ENCODE data around the gene LSAMP. TPM values are rescaled to one million over a fixed set of nuclear protein-coding genes. Genes with fewer than 3 reads are reported as not detected.

Gene LSAMP
- total RNA-seq, 1 experiment from 2014 or later: 0.90 TPM

DNA sequence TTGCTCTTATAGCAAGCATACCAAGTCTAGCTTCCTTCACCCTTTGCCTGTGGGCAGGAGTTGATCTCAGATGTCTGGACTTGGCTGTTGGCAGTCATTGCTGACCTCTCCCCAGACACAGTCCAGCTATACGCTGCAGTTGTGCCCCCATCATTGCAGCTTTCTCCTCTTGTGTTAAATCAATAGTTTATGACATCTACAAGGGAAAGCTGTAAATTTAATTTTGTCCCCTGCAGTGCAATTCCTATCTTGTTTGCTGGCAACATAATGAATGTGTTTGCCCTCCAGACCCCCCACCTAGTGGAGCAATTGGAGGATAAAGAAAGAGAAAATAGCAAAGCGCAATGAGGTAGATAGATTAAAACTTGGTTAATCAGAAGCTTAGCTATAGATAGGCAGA, 280.2 kb downstream of the LSAMP start:
- no peaks in the 10 kb centered on the region for H3K23me2 ChIP-seq (ENCODE audit: insufficient read length, low read depth, low read length, poor library complexity, severe bottlenecking)
- no peak overlapping the region for H3K4ac ChIP-seq (ENCODE audit: low read depth, low read length)
- no peak overlapping the region for H2AK5ac ChIP-seq (ENCODE audit: insufficient read length, low read length)
- no peak overlapping the region for H2BK5ac ChIP-seq (ENCODE audit: insufficient read length, low read length)
- H3K9me3 ChIP-seq (ENCODE audit: control insufficient read depth, low read depth, low read length): no peaks in the 10 kb centered on the region
- no peak overlapping the region for H2BK15ac ChIP-seq (ENCODE audit: low read depth, low read length)
- H3T11ph ChIP-seq (ENCODE audit: low read length): no peak overlapping the region
- no peaks in the 10 kb centered on the region for H3K79me1 ChIP-seq (ENCODE audit: insufficient read depth, low read depth, low read length, poor library complexity, severe bottlenecking)
- H3K14ac ChIP-seq (ENCODE audit: insufficient read depth, low read length): no peak overlapping the region
- no peak overlapping the region for H2BK12ac ChIP-seq (ENCODE audit: insufficient read length, low read depth, low read length)
- no peak for DNase-seq
- no peak overlapping the region for H3K23ac ChIP-seq (ENCODE audit: insufficient read length, low read depth, low read length)
- H2AFZ ChIP-seq (ENCODE audit: low read length): no peak overlapping the region
- H2BK20ac ChIP-seq (ENCODE audit: low read depth, low read length, poor library complexity, severe bottlenecking): no peak overlapping the region
- no peaks in the 10 kb centered on the region for H3K79me2 ChIP-seq (ENCODE audit: insufficient read depth, low read length)
- H3K27ac ChIP-seq (ENCODE audit: insufficient read length, low read depth, low read length): no peak overlapping the region
- H4K20me1 ChIP-seq (ENCODE audit: control insufficient read depth, insufficient read depth, insufficient read length): no peaks in the 10 kb centered on the region
- H3K56ac ChIP-seq (ENCODE audit: insufficient read length, low read depth, low read length): no peak overlapping the region
- H3K4me1 ChIP-seq (ENCODE audit: insufficient read depth, low read length): no peaks in the 10 kb centered on the region
- no peaks in the 10 kb centered on the region for H3K36me3 Mint-ChIP-seq (ENCODE audit: insufficient read depth in 1 of 3, low read depth in 3 of 3)
- WGBS (ENCODE audit: extremely low coverage, insufficient read length, low lambda C conversion rate): no CpG with 5 or more reads among the region's 2 CpGs
- no peak overlapping the region for H4K5ac ChIP-seq (ENCODE audit: insufficient read length, low read depth, low read length)
- H3K4me2 ChIP-seq (ENCODE audit: insufficient read depth, insufficient read length, low read length): no peak overlapping the region
- no peaks in the 10 kb centered on the region for H3K27me3 ChIP-seq (ENCODE audit: insufficient read depth, low read length)
- H3K27ac Mint-ChIP-seq: no peak overlapping the region; a peak in 1 of 7 replicates
- H4K91ac ChIP-seq (ENCODE audit: insufficient read length, low read depth, low read length): no peak overlapping the region
- H3K9ac ChIP-seq (ENCODE audit: extremely low read depth, insufficient read length, low read length): no peak overlapping the region
- no peak overlapping the region for H3K18ac ChIP-seq (ENCODE audit: insufficient read length, low read depth, low read length)
- no peaks in the 10 kb centered on the region for H3K9me3 Mint-ChIP-seq
- H3K4me3 Mint-ChIP-seq: no peak overlapping the region
- TF ChIP-seq, protein P1, sequence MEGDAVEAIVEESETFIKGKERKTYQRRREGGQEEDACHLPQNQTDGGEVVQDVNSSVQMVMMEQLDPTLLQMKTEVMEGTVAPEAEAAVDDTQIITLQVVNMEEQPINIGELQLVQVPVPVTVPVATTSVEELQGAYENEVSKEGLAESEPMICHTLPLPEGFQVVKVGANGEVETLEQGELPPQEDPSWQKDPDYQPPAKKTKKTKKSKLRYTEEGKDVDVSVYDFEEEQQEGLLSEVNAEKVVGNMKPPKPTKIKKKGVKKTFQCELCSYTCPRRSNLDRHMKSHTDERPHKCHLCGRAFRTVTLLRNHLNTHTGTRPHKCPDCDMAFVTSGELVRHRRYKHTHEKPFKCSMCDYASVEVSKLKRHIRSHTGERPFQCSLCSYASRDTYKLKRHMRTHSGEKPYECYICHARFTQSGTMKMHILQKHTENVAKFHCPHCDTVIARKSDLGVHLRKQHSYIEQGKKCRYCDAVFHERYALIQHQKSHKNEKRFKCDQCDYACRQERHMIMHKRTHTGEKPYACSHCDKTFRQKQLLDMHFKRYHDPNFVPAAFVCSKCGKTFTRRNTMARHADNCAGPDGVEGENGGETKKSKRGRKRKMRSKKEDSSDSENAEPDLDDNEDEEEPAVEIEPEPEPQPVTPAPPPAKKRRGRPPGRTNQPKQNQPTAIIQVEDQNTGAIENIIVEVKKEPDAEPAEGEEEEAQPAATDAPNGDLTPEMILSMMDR (conservative IDR thresholded peaks at IDR 0.05): no peak
- no peaks in the 10 kb centered on the region for H3K27me3 Mint-ChIP-seq (ENCODE audit: low read depth)
- peaks cover 6 to 16% of the 10 kb centered on the region in 2 experiments for H3K4me1 Mint-ChIP-seq
- no peak overlapping the region for H2BK120ac ChIP-seq (ENCODE audit: low read depth, low read length, poor library complexity, severe bottlenecking)
- H4K8ac ChIP-seq (replicated peaks; ENCODE audit: insufficient read length, low read depth, low read length): no peak overlapping the region
